PC-9 (cell line): Measurements from ENCODE around the gene NXN.

Experiments used
- CTCF ChIP-seq: fragments of 200-600 bp; sonication (generic); conservative IDR thresholded peaks from 2 replicates; pipeline ENCODE4 v1.6.1; 2017; ENCODE audit warnings: mixed run types, antibody characterized with exemption, mild to moderate bottlenecking, moderate library complexity
- EZH2 ChIP-seq: fragments of 200-600 bp; sonication (generic); IDR thresholded peaks from 2 replicates; pipeline ENCODE4 v1.8.0; 2017; ENCODE audit warnings: antibody characterized with exemption, low read depth

GRCh38 chr17:791829-792228, 187.7 kb downstream of the NXN start:
- no peak for TF ChIP-seq CTCF
- no peak for TF ChIP-seq EZH2
